Common myeloid progenitor, CD34-positive (primary cell): Measurements from ENCODE around the gene DOCK2.
A peak's percentile ranks its signal among the peaks of the same experiment; 100 is the strongest.

ENCODE experiments used
- CTCF ChIA-PET: fragments of 350-600 bp; sonication (Branson Sonifier 250); formaldehyde crosslinking; loops from one replicate; lab custom pipeline; 2021; ENCODE audit warnings: antibody characterized with exemption; lab: Charles Lee
- POLR2A ChIA-PET: fragments of 350-600 bp; sonication (Branson Sonifier 250); formaldehyde crosslinking; loops from one replicate; lab custom pipeline; 2021; ENCODE audit warnings: antibody characterized with exemption; lab: Charles Lee
- DNase-seq, 3 donors: peaks; one replicate each; pipeline versions ENCODE4 v3.0.0 to v3.0.0-alpha.2; 2013
- H3K27ac ChIP-seq, 2 experiments: 1 replicate in 1 of 2; 2 replicates in 1 of 2; pipeline ENCODE4 v1.7.0; 2013; ENCODE audit warnings: inconsistent platforms in 2 of 2, low read length in 2 of 2, mild to moderate bottlenecking in 2 of 2, low read depth in 1 of 2, moderate library complexity in 1 of 2; ENCODE audit not compliant: severe bottlenecking in 2 of 2, insufficient read depth in 1 of 2, poor library complexity in 1 of 2
- H3K27me3 ChIP-seq, 5 experiments: replicated peaks in 2 of 5; 1 replicate in 3 of 5; 2 replicates in 2 of 5; pipeline versions ENCODE4 v1.6.1 to v1.7.0; 2013; ENCODE audit warnings: low read length in 4 of 5, mild to moderate bottlenecking in 2 of 5, moderate library complexity in 2 of 5, inconsistent platforms in 1 of 5; ENCODE audit not compliant: insufficient read depth in 5 of 5, control insufficient read depth in 4 of 5
- H3K36me3 ChIP-seq, 4 experiments: 1 replicate in 2 of 4; 2 replicates in 2 of 4; pipeline versions ENCODE4 v1.6.1 to v1.7.0; 2013; ENCODE audit warnings: low read length in 3 of 4, control low read depth in 1 of 4, mild to moderate bottlenecking in 1 of 4; ENCODE audit not compliant: control insufficient read depth in 4 of 4, insufficient read depth in 4 of 4
- H3K4me1 ChIP-seq, 4 experiments: 1 replicate in 3 of 4; 2 replicates in 1 of 4; pipeline versions ENCODE4 v1.6.1 to v1.7.1; 2013; ENCODE audit warnings: low read length in 3 of 4, mild to moderate bottlenecking in 3 of 4, control low read depth in 1 of 4, inconsistent platforms in 1 of 4, moderate library complexity in 1 of 4; ENCODE audit not compliant: control insufficient read depth in 4 of 4, insufficient read depth in 4 of 4; ENCODE audit errors: control extremely low read depth in 1 of 4
- H3K4me3 ChIP-seq, 7 experiments: 1 replicate in 4 of 7; 2 replicates in 3 of 7; pipeline versions ENCODE4 v1.5.1 to v1.7.0; 2013; ENCODE audit warnings: mild to moderate bottlenecking in 7 of 7, low read length in 6 of 7, moderate library complexity in 6 of 7, inconsistent platforms in 2 of 7, low read depth in 2 of 7, control low read depth in 1 of 7; ENCODE audit not compliant: insufficient read depth in 4 of 7, control insufficient read depth in 1 of 7; ENCODE audit errors: extremely low read depth in 1 of 7
- H3K9me3 ChIP-seq, 5 experiments: 1 replicate in 4 of 5; 2 replicates in 1 of 5; pipeline versions ENCODE4 v1.6.1 to v1.7.1; 2013; ENCODE audit warnings: low read length in 4 of 5, mild to moderate bottlenecking in 2 of 5, inconsistent platforms in 1 of 5, low read depth in 1 of 5, moderate library complexity in 1 of 5; ENCODE audit not compliant: control insufficient read depth in 4 of 5, insufficient read depth in 2 of 5; ENCODE audit errors: control extremely low read depth in 1 of 5
- WGBS: methylation state at CpG from one replicate; pipeline ENCODE4 v1.1.5; 2013; ENCODE audit not compliant: insufficient coverage; 5-methylcytosine and 5-hydroxymethylcytosine counted together

The DOCK2 gene

GRCh38 chr5:169812786-169813185 lies 175.7 kb downstream of the DOCK2 start:
- H3K4me3 ChIP-seq, result no peak overlapping the region
- no peak for DNase-seq
- H3K4me1 ChIP-seq, result no peaks in the 10 kb centered on the region
- H3K36me3 ChIP-seq, result peaks cover 27 to 82% (median 60%) of the 10 kb centered on the region in 4 experiments
- no peaks in the 10 kb centered on the region for H3K27me3 ChIP-seq
- no peak overlapping the region for H3K27ac ChIP-seq
- WGBS, result 100% methylated on average over 4 of the region's 6 CpGs
- POLR2A ChIA-PET, result no interaction called here
- no peaks in the 10 kb centered on the region for H3K9me3 ChIP-seq
- CTCF ChIA-PET, result no interaction called here

GRCh38 chr5:169814045-169814444 lies 177.0 kb downstream of the DOCK2 start:
- CTCF ChIA-PET, result no interaction called here

GRCh38 chr5:169814522-169814921 lies 177.4 kb downstream of the DOCK2 start:
- Histone ChIP-seq H3K27me3 (no peaks in the 10 kb centered on the region), H3K27ac (no peak overlapping the region), H3K4me1 (no peaks in the 10 kb centered on the region), H3K4me3 (no peak overlapping the region), H3K36me3 (peaks cover 29 to 92% (median 70%) of the 10 kb centered on the region in 4 experiments), H3K9me3 (peaks cover 0 to 2% (median 0%) of the 10 kb centered on the region in 5 experiments)
- WGBS, result no CpG with 5 or more reads among the region's 1 CpG
- ChIA-PET CTCF (no interaction called here), POLR2A (no interaction called here)
- no peak for DNase-seq

More at GRCh38 chr5:169814045-169814444, 177.0 kb downstream of the DOCK2 start:
- Histone ChIP-seq H3K27ac (no peak overlapping the region), H3K4me3 (no peak overlapping the region), H3K36me3 (peaks cover 29 to 89% (median 67%) of the 10 kb centered on the region in 4 experiments), H3K4me1 (no peaks in the 10 kb centered on the region), H3K9me3 (no peaks in the 10 kb centered on the region), H3K27me3 (no peaks in the 10 kb centered on the region)
- no peak for DNase-seq
- POLR2A ChIA-PET, result no interaction called here
- WGBS, result 96% methylated on average over 3 of the region's 3 CpGs

GRCh38 chr5:169817031-169817430 lies 180.0 kb downstream of the DOCK2 start:
- no peaks in the 10 kb centered on the region for H3K4me1 ChIP-seq
- no peak overlapping the region for H3K4me3 ChIP-seq
- WGBS, result 100% methylated on average over 1 of the region's 2 CpGs
- H3K27ac ChIP-seq, result no peak overlapping the region
- peaks cover 20 to 69% (median 57%) of the 10 kb centered on the region in 4 experiments for H3K36me3 ChIP-seq
- ChIA-PET CTCF (interaction anchor here (1.5 kb wide), 1 partner anchor 17 kb away, joined by 4 read pairs; no protein-coding TSS in a partner anchor), POLR2A (no interaction called here)
- no peak for DNase-seq
- no peaks in the 10 kb centered on the region for H3K27me3 ChIP-seq
- H3K9me3 ChIP-seq, result peaks cover 0 to 4% (median 0%) of the 10 kb centered on the region in 5 experiments

GRCh38 chr5:169826618-169827017 lies 189.5 kb downstream of the DOCK2 start:
- Histone ChIP-seq H3K9me3 (no peaks in the 10 kb centered on the region), H3K4me1 (no peaks in the 10 kb centered on the region), H3K27ac (no peak overlapping the region), H3K27me3 (no peaks in the 10 kb centered on the region), H3K4me3 (no peak overlapping the region), H3K36me3 (peaks cover 5 to 15% (median 9%) of the 10 kb centered on the region in 4 experiments)
- ChIA-PET CTCF (interaction anchor here (0.6 kb wide), 1 partner anchor 10 kb away, joined by 3 read pairs; no protein-coding TSS in a partner anchor), POLR2A (no interaction called here)
- WGBS, result 100% methylated on average over 4 of the region's 5 CpGs
- DNase-seq, result peak in 1 of 3 donors; percentile 10

- Histone ChIP-seq H3K27ac (no peak overlapping the region), H3K36me3 (peaks cover 9 to 24% (median 13%) of the 10 kb centered on the region in 4 experiments), H3K27me3 (no peaks in the 10 kb centered on the region), H3K9me3 (no peaks in the 10 kb centered on the region), H3K4me3 (no peak overlapping the region), H3K4me1 (peaks cover 0 to 6% (median 0%) of the 10 kb centered on the region in 4 experiments)
- POLR2A ChIA-PET, result no interaction called here
- 90% methylated on average over 2 of the region's 3 CpGs for WGBS
- no peak for DNase-seq
- CTCF ChIA-PET, result no interaction called here
Measured at GRCh38 chr5:169827769-169828168, 190.7 kb downstream of the DOCK2 start.

GRCh38 chr5:169828385-169828784 lies 191.3 kb downstream of the DOCK2 start:
- H3K4me1 ChIP-seq, result peaks cover 0 to 9% (median 0%) of the 10 kb centered on the region in 4 experiments
- WGBS, result 100% methylated on average over 1 of the region's 4 CpGs

More at GRCh38 chr5:169828385-169828784, 191.3 kb downstream of the DOCK2 start:
- H3K27ac ChIP-seq, result no peak overlapping the region
- H3K27me3 ChIP-seq, result no peaks in the 10 kb centered on the region
- peaks cover 11 to 29% (median 13%) of the 10 kb centered on the region in 4 experiments for H3K36me3 ChIP-seq
- H3K4me3 ChIP-seq, result no peak overlapping the region
- CTCF ChIA-PET, result interaction anchor here (1.3 kb wide), 1 partner anchor 152 kb away, joined by 3 read pairs; the partner anchor contains the start of gene INSYN2B
- POLR2A ChIA-PET, result no interaction called here
- DNase-seq, result no peak
- H3K9me3 ChIP-seq, result no peaks in the 10 kb centered on the region
